GM21737 (cell line): ENCODE results near the gene RTN4.
"Not testable (repeated sequence)": the region's sequence is repeated elsewhere in the genome, so short reads cannot be mapped to it uniquely, and the experiment has no call there.

Experiments used
- ATAC-seq: cut with Tn5 transposase; IDR thresholded peaks from one replicate; pipeline ENCODE4 v1.9.1; 2021; ENCODE audit warnings: mild to moderate bottlenecking, moderate library complexity; ENCODE audit not compliant: unreplicated experiment

Gene RTN4

GRCh38 chr2:55011831-55012671 is 38.2 kb downstream of the RTN4 start:
- ATAC-seq = no peak

GRCh38 chr2:55010915-55011314 is 39.3 kb downstream of the RTN4 start:
- no peak for ATAC-seq

GRCh38 chr2:55010149-55010591 is 40.1 kb downstream of the RTN4 start:
- peak; percentile 96 for ATAC-seq

GRCh38 chr2:55009277-55010060 is 40.8 kb downstream of the RTN4 start:
- no peak for ATAC-seq

- no peak for ATAC-seq
Observed at GRCh38 chr2:55006306-55006705, 43.9 kb downstream of the RTN4 start.

- ATAC-seq = no peak
Observed at GRCh38 chr2:55003706-55004639, 46.3 kb downstream of the RTN4 start.

- no peak for ATAC-seq
Observed at GRCh38 chr2:55001716-55002115, 48.5 kb downstream of the RTN4 start.

- no peak for ATAC-seq
Observed at GRCh38 chr2:55000341-55000740, 49.9 kb downstream of the RTN4 start.

- no peak for ATAC-seq
Observed at GRCh38 chr2:54999182-54999581, 51.1 kb downstream of the RTN4 start.

GRCh38 chr2:54997826-54998225 is 52.4 kb downstream of the RTN4 start:
- ATAC-seq = no peak

GRCh38 chr2:54995553-54995952 is 54.7 kb downstream of the RTN4 start:
- no peak for ATAC-seq

- ATAC-seq = not testable (repeated sequence)
Observed at GRCh38 chr2:54990694-54991093, 59.6 kb downstream of the RTN4 start.

GRCh38 chr2:54988612-54989011 is 61.6 kb downstream of the RTN4 start:
- no peak for ATAC-seq

- no peak for ATAC-seq
Observed at GRCh38 chr2:54986264-54986663, 64.0 kb downstream of the RTN4 start.

GRCh38 chr2:54984476-54984875 is 65.8 kb downstream of the RTN4 start:
- ATAC-seq = no peak

GRCh38 chr2:54983345-54984220 is 66.7 kb downstream of the RTN4 start:
- no peak for ATAC-seq

- ATAC-seq = no peak
Observed at GRCh38 chr2:54981385-54981784, 68.9 kb downstream of the RTN4 start.

GRCh38 chr2:54979321-54980044 is 70.8 kb downstream of the RTN4 start:
- ATAC-seq = no peak

- peak; percentile 89 for ATAC-seq
Observed at GRCh38 chr2:54977149-54977548, 73.1 kb downstream of the RTN4 start.
